ENCODE data around the gene TRIM54. TPM values are rescaled to one million over a fixed set of nuclear protein-coding genes. Genes with fewer than 3 reads are reported as not detected.
A peak's percentile ranks its signal among the peaks of the same experiment; 100 is the strongest.

Gene TRIM54
- total RNA-seq, 6 donors from 2014 or later = 0.49 TPM; not detected in 5

GRCh38 chr2:27307287-27307544, 25.0 kb downstream of the TRIM54 start:
- WGBS, 2 donors = 14 to 16% methylated on average over 3 to 13 of the region's 14 CpGs
- no peak overlapping the region for H3K27ac ChIP-seq
- peaks cover 0 to 27% (median 15%) of the 10 kb centered on the region in 4 donors for H3K27me3 ChIP-seq
- no peak overlapping the region for H3K4me3 ChIP-seq
- DNase-seq = no peak
- no peaks in the 10 kb centered on the region for H3K9me3 ChIP-seq
- peaks cover 20 to 31% (median 24%) of the 10 kb centered on the region in 4 donors for H3K4me1 ChIP-seq
- no peak for TF ChIP-seq POLR2A (IDR thresholded peaks at IDR 0.05)
- no peak for TF ChIP-seq POLR2AphosphoS5 (IDR thresholded peaks at IDR 0.05)
- TF ChIP-seq, protein P1, sequence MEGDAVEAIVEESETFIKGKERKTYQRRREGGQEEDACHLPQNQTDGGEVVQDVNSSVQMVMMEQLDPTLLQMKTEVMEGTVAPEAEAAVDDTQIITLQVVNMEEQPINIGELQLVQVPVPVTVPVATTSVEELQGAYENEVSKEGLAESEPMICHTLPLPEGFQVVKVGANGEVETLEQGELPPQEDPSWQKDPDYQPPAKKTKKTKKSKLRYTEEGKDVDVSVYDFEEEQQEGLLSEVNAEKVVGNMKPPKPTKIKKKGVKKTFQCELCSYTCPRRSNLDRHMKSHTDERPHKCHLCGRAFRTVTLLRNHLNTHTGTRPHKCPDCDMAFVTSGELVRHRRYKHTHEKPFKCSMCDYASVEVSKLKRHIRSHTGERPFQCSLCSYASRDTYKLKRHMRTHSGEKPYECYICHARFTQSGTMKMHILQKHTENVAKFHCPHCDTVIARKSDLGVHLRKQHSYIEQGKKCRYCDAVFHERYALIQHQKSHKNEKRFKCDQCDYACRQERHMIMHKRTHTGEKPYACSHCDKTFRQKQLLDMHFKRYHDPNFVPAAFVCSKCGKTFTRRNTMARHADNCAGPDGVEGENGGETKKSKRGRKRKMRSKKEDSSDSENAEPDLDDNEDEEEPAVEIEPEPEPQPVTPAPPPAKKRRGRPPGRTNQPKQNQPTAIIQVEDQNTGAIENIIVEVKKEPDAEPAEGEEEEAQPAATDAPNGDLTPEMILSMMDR (IDR thresholded peaks at IDR 0.05) = no peak
- TF ChIP-seq EP300 (IDR thresholded peaks at IDR 0.05) = no peak
- no peak for ATAC-seq (ENCODE audit: low FRiP score in 2 of 2)
- peaks cover 0 to 28% (median 3%) of the 10 kb centered on the region in 4 donors for H3K36me3 ChIP-seq

DNA sequence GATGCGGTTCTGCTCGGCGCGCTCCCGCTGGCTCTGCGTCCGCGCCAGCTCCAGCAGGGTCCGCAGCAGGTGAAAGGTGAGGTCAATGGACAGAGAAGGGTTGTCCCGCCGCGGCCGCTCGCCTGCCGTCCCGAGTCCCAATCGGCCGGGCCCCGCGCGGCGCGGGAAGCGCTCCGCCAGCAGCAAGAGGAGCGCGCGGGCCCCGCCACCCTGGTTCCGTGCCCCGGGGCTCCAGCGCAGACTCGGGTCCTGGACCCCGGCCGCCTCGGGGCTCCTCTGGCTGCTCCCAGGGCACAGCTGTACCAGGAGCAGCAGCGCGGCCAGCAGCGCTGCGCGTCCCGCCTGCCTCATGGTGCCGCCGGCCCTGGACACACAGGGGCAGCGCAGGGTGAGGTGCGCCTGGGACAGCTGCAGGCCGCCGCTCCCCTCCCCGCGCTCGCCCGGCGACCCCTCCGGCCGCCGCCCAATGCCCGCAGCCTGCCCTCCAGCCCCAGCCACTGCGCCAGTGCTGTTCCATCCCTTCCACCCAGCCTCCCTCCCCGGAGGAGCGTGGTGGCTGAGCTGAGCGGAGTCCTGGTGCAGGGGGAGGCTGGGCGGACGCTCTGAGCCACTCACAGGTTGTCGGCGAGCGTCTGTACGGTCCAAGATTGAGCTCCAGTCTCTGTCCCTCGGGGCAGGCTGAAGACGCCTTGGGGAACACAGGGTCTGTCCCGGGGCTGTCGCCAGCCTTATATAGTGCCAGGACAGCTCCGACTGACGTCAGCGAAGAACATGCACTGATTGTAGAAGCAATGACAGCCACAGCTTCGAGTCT, 25.5 kb downstream of the TRIM54 start:
- Histone ChIP-seq H3K4me1 (peaks cover 20 to 28% (median 24%) of the 10 kb centered on the region in 4 donors), H3K27ac (no peak overlapping the region), H3K4me3 (no peak overlapping the region), H3K36me3 (peaks cover 0 to 28% (median 3%) of the 10 kb centered on the region in 4 donors), H3K27me3 (peaks cover 0 to 27% (median 15%) of the 10 kb centered on the region in 4 donors), H3K9me3 (no peaks in the 10 kb centered on the region)
- ATAC-seq (ENCODE audit: low FRiP score in 2 of 2) (no peak), DNase-seq (peak in 1 of 2 donors; percentile 80)
- WGBS, 2 donors = 8 to 21% methylated on average over 14 to 57 of the region's 75 CpGs
- TF ChIP-seq, protein P1 (IDR thresholded peaks at IDR 0.05) = no peak
- TF ChIP-seq POLR2AphosphoS5 (IDR thresholded peaks at IDR 0.05) (no peak), EP300 (IDR thresholded peaks at IDR 0.05) (no peak), POLR2A (IDR thresholded peaks at IDR 0.05) (no peak)

DNA sequence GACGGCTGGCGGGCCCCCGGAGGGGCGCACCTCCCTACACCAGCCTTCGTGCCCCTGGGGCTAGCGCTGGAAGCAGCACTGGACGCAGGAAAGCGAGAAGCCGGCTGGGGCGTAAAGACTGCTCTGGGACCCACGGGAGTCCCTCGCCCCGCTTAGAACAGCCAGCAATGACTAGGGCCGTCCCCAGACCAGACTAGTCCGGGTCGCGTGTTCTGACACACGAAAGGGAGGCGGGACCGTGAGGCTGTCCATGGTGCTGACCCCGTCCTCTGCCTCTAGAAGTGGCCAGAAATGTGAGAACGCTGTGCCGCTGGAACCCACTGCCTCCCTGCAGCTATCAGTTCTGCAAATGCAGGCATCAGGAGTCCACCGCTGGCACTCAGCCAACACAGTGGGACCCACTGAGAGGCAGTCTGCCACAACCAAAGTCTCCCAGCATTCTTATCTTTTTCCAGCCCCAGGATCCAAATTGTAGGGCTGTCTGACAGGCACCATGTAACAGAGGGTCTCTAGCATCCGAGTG, 26.2 kb downstream of the TRIM54 start, which contains the start of gene UCN:
UCN (minus strand) TSS at position 87 of the 523 bp plus-strand sequence. CDS start 550 bp downstream, outside the sequence.
- peaks cover 0 to 28% (median 3%) of the 10 kb centered on the region in 4 donors for H3K36me3 ChIP-seq
- H3K27me3 ChIP-seq = peaks cover 0 to 27% (median 15%) of the 10 kb centered on the region in 4 donors
- no peak within 1 kb of the TSS for H3K4me3 ChIP-seq
- TF ChIP-seq EP300 (IDR thresholded peaks at IDR 0.05) = no peak
- TF ChIP-seq, protein P1 (IDR thresholded peaks at IDR 0.05) = no peak
- TF ChIP-seq POLR2A (IDR thresholded peaks at IDR 0.05) = no peak
- TF ChIP-seq POLR2AphosphoS5 (IDR thresholded peaks at IDR 0.05) = no peak
- DNase-seq (peak in 1 of 2 donors; percentile 80), ATAC-seq (ENCODE audit: low FRiP score in 2 of 2) (no peak)
- 55 to 67% methylated on average over 4 to 25 of the region's 25 CpGs for WGBS, 2 donors
- no peaks in the 10 kb centered on the region for H3K9me3 ChIP-seq
- no peak within 1 kb of the TSS for H3K27ac ChIP-seq
- H3K4me1 ChIP-seq = peaks cover 15 to 23% (median 21%) of the 10 kb centered on the region in 4 donors

GRCh38 chr2:27309651-27310050, 27.4 kb downstream of the TRIM54 start:
- WGBS, 2 donors = 94% methylated on average over 6 of the region's 6 CpGs
- no peak for ATAC-seq (ENCODE audit: low FRiP score in 2 of 2)

More at GRCh38 chr2:27309651-27310050, 27.4 kb downstream of the TRIM54 start:
- no peak overlapping the region for H3K27ac ChIP-seq
- peaks cover 0 to 27% (median 14%) of the 10 kb centered on the region in 4 donors for H3K27me3 ChIP-seq
- H3K4me3 ChIP-seq = no peak overlapping the region
- H3K4me1 ChIP-seq = peaks cover 15 to 23% (median 21%) of the 10 kb centered on the region in 4 donors
- peaks cover 0 to 28% (median 3%) of the 10 kb centered on the region in 4 donors for H3K36me3 ChIP-seq
- TF ChIP-seq POLR2A (IDR thresholded peaks at IDR 0.05) (no peak), EP300 (IDR thresholded peaks at IDR 0.05) (no peak), POLR2AphosphoS5 (IDR thresholded peaks at IDR 0.05) (no peak)
- TF ChIP-seq, protein P1 (IDR thresholded peaks at IDR 0.05) = no peak
- no peak for DNase-seq
- no peaks in the 10 kb centered on the region for H3K9me3 ChIP-seq

All from upper lobe of left lung (tissue), 6 donors.